Measurements from ENCODE around the gene CNFN. TPM values are rescaled to one million over a fixed set of nuclear protein-coding genes. Genes with fewer than 3 reads are reported as not detected.

Gene CNFN, protein sequence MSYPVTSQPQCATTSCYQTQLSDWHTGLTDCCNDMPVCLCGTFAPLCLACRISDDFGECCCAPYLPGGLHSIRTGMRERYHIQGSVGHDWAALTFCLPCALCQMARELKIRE
- total RNA-seq = 1.8 TPM in 1 of 2 replicates, not detected in the other

GRCh38 chr19:42389899-42390298 is at the start of gene CNFN:
Gene CNFN, minus strand, starts transcription at chr19:42390297. Its CDS starts 1,260 bp downstream, at chr19:42389037.

GRCh38 chr19:42427313-42427712 is 37.2 kb upstream of the CNFN start, which contains the start of gene LIPE:
Gene LIPE, minus strand, starts transcription at chr19:42427388. Its CDS starts 239 bp downstream, at chr19:42427149.

Other genes with a start within 250 kb of the CNFN start
- 32.6 and 34.8 TPM in 2 replicates for gene DEDD2, start 172.6 kb downstream of the CNFN start, total RNA-seq
- gene ZNF526, start 170.0 kb downstream of the CNFN start, total RNA-seq = 8.8 and 10.6 TPM in 2 replicates
- 20.4 and 28.4 TPM in 2 replicates for gene GSK3A, start 147.7 kb downstream of the CNFN start, total RNA-seq
- gene ERF, start 135.2 kb downstream of the CNFN start, total RNA-seq = 54.2 and 58.3 TPM in 2 replicates
- gene CIC, start 121.0 kb downstream of the CNFN start, total RNA-seq = 29.5 and 39.0 TPM in 2 replicates
- 0.78 and 0.88 TPM in 2 replicates for gene PRR19, start 88.2 kb downstream of the CNFN start, total RNA-seq
- 20.9 and 56.0 TPM in 2 replicates for gene PAFAH1B3, start 87.7 kb downstream of the CNFN start, total RNA-seq
- gene TMEM145, start 77.0 kb downstream of the CNFN start, total RNA-seq = 0.24 TPM in 1 of 2 replicates, not detected in the other
- 25.6 and 44.4 TPM in 2 replicates for gene MEGF8, start 64.7 kb downstream of the CNFN start, total RNA-seq
- 3.9 and 8.0 TPM in 2 replicates for gene LIPE, start 37.1 kb upstream of the CNFN start, total RNA-seq
- gene CXCL17, start 52.6 kb upstream of the CNFN start, total RNA-seq = not detected in 2 replicates
- gene CEACAM1, start 138.2 kb upstream of the CNFN start, total RNA-seq = 0.39 TPM in 1 of 2 replicates, not detected in the other
- not detected in 2 replicates for gene CEACAM8, start 204.6 kb upstream of the CNFN start, total RNA-seq